HCT116 (cell line): Measurements from ENCODE around the gene RALGPS1. TPM values are rescaled to one million over a fixed set of nuclear protein-coding genes. Genes with fewer than 3 reads are reported as not detected.

Experiments used
- ATAC-seq: fragments of 200-7000 bp; cut with Tn5 transposase; 2 replicates; pipeline ENCODE4 v1.9.1; 2020; ENCODE audit warnings: mild to moderate bottlenecking, moderate library complexity
- BruUV-seq: library from RNA; stranded (reverse); fragments of 400-500 nt; replicated peaks from 2 replicates; lab custom pipeline; 2021; lab: Mats Ljungman, UMichigan
- CTCF ChIA-PET: fragments of 300-600 bp; sonication (Branson Sonifier 250); formaldehyde crosslinking; loops from one replicate; lab custom pipeline; 2021; ENCODE audit warnings: antibody characterized with exemption; lab: Charles Lee
- POLR2A ChIA-PET: fragments of 300-600, 350-600 bp; sonication (Branson Sonifier 250); formaldehyde crosslinking; loops from one replicate; lab custom pipeline; 2021; ENCODE audit warnings: antibody characterized with exemption; lab: Charles Lee
- RAD21 ChIA-PET, 2 experiments: fragments of 300-600 bp; sonication (Branson Sonifier 250); formaldehyde crosslinking; loops; one replicate each; lab custom pipeline; 2023; ENCODE audit warnings: low total read pairs in 2 of 2; ENCODE audit not compliant: uncharacterized antibody in 2 of 2, unreplicated experiment in 2 of 2, low non-redundant PET in 1 of 2; lab: Charles Lee
- DNase-seq: peaks from one replicate; pipeline ENCODE4 v3.0.0-alpha.2; 2010; ENCODE audit warnings: low read depth, low spot score
- H2AFZ ChIP-seq: fragments of 200-600 bp; shearing (Covaris generic), sonication (generic); 2 replicates; pipeline ENCODE4 v1.6.1; 2017; ENCODE audit warnings: low read depth, mixed run types, mixed read lengths, antibody characterized with exemption, low read length; ENCODE audit not compliant: poor library complexity, severe bottlenecking
- H3K27ac ChIP-seq: 2 replicates; pipeline ENCODE4 v1.5.1; 2012; ENCODE audit warnings: low read depth, low read length
- H3K27me3 ChIP-seq: fragments of 200-600 bp; sonication (generic); 2 replicates; pipeline ENCODE4 v1.6.1; 2016; ENCODE audit warnings: mixed run types, low read length, mixed read lengths; ENCODE audit not compliant: insufficient read depth
- H3K36me3 ChIP-seq, 2 experiments: fragments of 200-500 bp in 1 of 2; fragments of 200-600 bp in 1 of 2; sonication (Bioruptor generic) in 1 of 2; sonication (generic) in 1 of 2; 2 replicates each; pipeline versions ENCODE4 v1.5.1 to v1.6.1; 2014 to 2016; ENCODE audit warnings: low read length in 2 of 2, inconsistent platforms in 1 of 2, mixed read lengths in 1 of 2, mixed run types in 1 of 2; ENCODE audit not compliant: insufficient read depth in 2 of 2, control insufficient read depth in 1 of 2
- H3K4me1 ChIP-seq, 2 experiments: fragments of 200-600 bp in 1 of 2; sonication (generic) in 1 of 2; 2 replicates each; pipeline versions ENCODE4 v1.5.1 to v1.6.1; 2012 to 2017; ENCODE audit warnings: low read length in 2 of 2, inconsistent platforms in 1 of 2, mild to moderate bottlenecking in 1 of 2, mixed read lengths in 1 of 2, mixed run types in 1 of 2, moderate library complexity in 1 of 2; ENCODE audit not compliant: insufficient read depth in 2 of 2, control insufficient read depth in 1 of 2
- H3K4me2 ChIP-seq: fragments of 200-600 bp; sonication (generic); 2 replicates; pipeline ENCODE4 v1.6.1; 2017; ENCODE audit warnings: mixed run types, low read length, mixed read lengths
- H3K4me3 ChIP-seq, 2 experiments: fragments of 200-600 bp in 1 of 2; sonication (generic) in 1 of 2; replicated peaks in 1 of 2; 2 replicates each; pipeline ENCODE4 v1.5.1; 2011 to 2016; ENCODE audit warnings: low read length in 2 of 2, control low read depth in 1 of 2, low read depth in 1 of 2, mild to moderate bottlenecking in 1 of 2, mixed read lengths in 1 of 2, mixed run types in 1 of 2
- H3K79me2 ChIP-seq: fragments of 200-600 bp; sonication (generic); 2 replicates; pipeline ENCODE4 v1.6.1; 2017; ENCODE audit warnings: mild to moderate bottlenecking, mixed run types, low read length, moderate library complexity, mixed read lengths; ENCODE audit not compliant: insufficient read depth
- H3K9ac ChIP-seq: fragments of 200-600 bp; sonication (generic); 2 replicates; pipeline ENCODE4 v1.6.1; 2016; ENCODE audit warnings: low read length, mixed read lengths
- H3K9me2 ChIP-seq: fragments of 200-600 bp; sonication (generic), shearing (Covaris generic); 2 replicates; pipeline ENCODE4 v1.6.1; 2017; ENCODE audit warnings: mixed run types, mild to moderate bottlenecking, moderate library complexity; ENCODE audit not compliant: insufficient read depth
- H3K9me3 ChIP-seq, 2 experiments: fragments of 200-500 bp in 1 of 2; fragments of 200-600 bp in 1 of 2; sonication (Bioruptor generic) in 1 of 2; sonication (generic) in 1 of 2; 2 replicates each; pipeline ENCODE4 v1.6.1; 2014 to 2017; ENCODE audit warnings: low read length in 2 of 2, mixed read lengths in 2 of 2, inconsistent platforms in 1 of 2, low read depth in 1 of 2, mild to moderate bottlenecking in 1 of 2, mixed run types in 1 of 2, moderate library complexity in 1 of 2; ENCODE audit not compliant: control insufficient read depth in 1 of 2, insufficient read depth in 1 of 2
- H4K20me1 ChIP-seq: fragments of 200-600 bp; sonication (generic), shearing (Covaris generic); 2 replicates; pipeline ENCODE4 v1.6.1; 2017; ENCODE audit warnings: mixed run types, mild to moderate bottlenecking, moderate library complexity; ENCODE audit not compliant: insufficient read depth
- EGR1 ChIP-seq: IDR thresholded peaks from 2 replicates; pipeline ENCODE4 v1.6.1; 2012; ENCODE audit warnings: low read depth
- YY1 ChIP-seq: IDR thresholded peaks from 2 replicates; pipeline ENCODE4 v1.6.1; 2011; ENCODE audit warnings: low read length, low read depth, moderate library complexity, mild to moderate bottlenecking; ENCODE audit not compliant: insufficient replicate concordance; ENCODE audit errors: extremely low read depth
- ZNF274 ChIP-seq: fragments of 200-500 bp; sonication (Bioruptor generic); IDR thresholded peaks from 2 replicates; pipeline ENCODE4 v1.6.1; 2014; ENCODE audit warnings: mild to moderate bottlenecking, low read depth, low read length, inconsistent platforms
- intact Hi-C: fragments of 100-400 bp; cut with micrococcal nuclease; formaldehyde crosslinking; loops from 2 replicates; pipeline ENCODE4 v1.10.0; 2022
- total RNA-seq: library from RNA; stranded (reverse); gene quantifications from one replicate; pipeline ENCODE4 v1.2.1, GENCODE V29; 2021; ENCODE audit not compliant: unreplicated experiment
- TF ChIP-seq, protein P1 (sequence below): IDR thresholded peaks from 2 replicates; pipeline ENCODE4 v1.6.1; 2012
- TF ChIP-seq, protein P2 (sequence below), 3 experiments: fragments of 200-600 bp in 1 of 3; sonication (generic) in 1 of 3; IDR thresholded peaks in 2 of 3; conservative IDR thresholded peaks in 1 of 3; 2 replicates each; pipeline ENCODE4 v1.5.1; 2012 to 2017; ENCODE audit warnings: low read depth in 2 of 3, low read length in 2 of 3, antibody characterized with exemption in 1 of 3, borderline replicate concordance in 1 of 3, control low read depth in 1 of 3, mild to moderate bottlenecking in 1 of 3, mixed read lengths in 1 of 3, mixed run types in 1 of 3, moderate library complexity in 1 of 3; ENCODE audit not compliant: insufficient read depth in 1 of 3
- TF ChIP-seq, protein P3 (sequence below): IDR thresholded peaks from 2 replicates; pipeline ENCODE4 v1.6.1; 2012

The RALGPS1 gene
- total RNA-seq, 1 experiment from 2014 or later: 7.6 TPM

DNA sequence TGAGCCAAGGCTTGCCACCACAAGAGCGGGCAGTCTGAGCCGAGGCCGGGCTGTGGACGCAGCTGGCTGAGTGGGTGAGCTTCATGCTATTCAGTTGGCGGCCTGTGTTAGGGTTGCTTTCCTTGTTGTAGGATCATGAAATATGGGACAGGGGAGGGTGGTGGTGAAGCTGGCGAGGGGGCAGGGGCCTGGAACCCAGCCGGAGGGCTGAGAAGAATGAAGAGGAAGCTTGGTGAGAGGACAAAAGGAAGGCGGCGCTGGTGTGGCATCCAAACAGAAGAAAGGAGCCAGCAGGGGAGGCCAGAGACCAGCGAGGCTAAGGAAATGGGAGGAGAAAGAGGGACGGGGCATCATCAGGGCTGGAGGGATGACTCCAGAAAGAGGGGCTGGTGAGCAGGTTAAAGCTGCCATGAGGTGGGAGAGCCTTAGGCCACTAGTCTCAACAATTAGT, 18.3 kb downstream of the RALGPS1 start:
- Histone ChIP-seq H4K20me1 (no peaks in the 10 kb centered on the region), H3K27ac (no peak overlapping the region), H3K4me2 (no peak overlapping the region), H3K27me3 (no peaks in the 10 kb centered on the region), H3K79me2 (no peaks in the 10 kb centered on the region), H3K9me3 (no peaks in the 10 kb centered on the region), H2AFZ (no peak overlapping the region), H3K4me1 (no peaks in the 10 kb centered on the region), H3K36me3 (no peaks in the 10 kb centered on the region), H3K9me2 (no peaks in the 10 kb centered on the region), H3K4me3 (no peak overlapping the region), H3K9ac (no peak overlapping the region)
- ChIA-PET RAD21 (no interaction called here), CTCF (interaction anchor here (1.0 kb wide), 1 partner anchor 9 kb away, joined by 3 read pairs; no protein-coding TSS in a partner anchor), POLR2A (no interaction called here)
- intact Hi-C loops: no loop called here
- no peak for ATAC-seq
- DNase-seq: no peak
- BruUV-seq: no TSS peak
- TF ChIP-seq, protein P1, sequence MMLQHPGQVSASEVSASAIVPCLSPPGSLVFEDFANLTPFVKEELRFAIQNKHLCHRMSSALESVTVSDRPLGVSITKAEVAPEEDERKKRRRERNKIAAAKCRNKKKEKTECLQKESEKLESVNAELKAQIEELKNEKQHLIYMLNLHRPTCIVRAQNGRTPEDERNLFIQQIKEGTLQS: no peak
- TF ChIP-seq ZNF274: no peak
- TF ChIP-seq YY1: no peak
- TF ChIP-seq, protein P2, sequence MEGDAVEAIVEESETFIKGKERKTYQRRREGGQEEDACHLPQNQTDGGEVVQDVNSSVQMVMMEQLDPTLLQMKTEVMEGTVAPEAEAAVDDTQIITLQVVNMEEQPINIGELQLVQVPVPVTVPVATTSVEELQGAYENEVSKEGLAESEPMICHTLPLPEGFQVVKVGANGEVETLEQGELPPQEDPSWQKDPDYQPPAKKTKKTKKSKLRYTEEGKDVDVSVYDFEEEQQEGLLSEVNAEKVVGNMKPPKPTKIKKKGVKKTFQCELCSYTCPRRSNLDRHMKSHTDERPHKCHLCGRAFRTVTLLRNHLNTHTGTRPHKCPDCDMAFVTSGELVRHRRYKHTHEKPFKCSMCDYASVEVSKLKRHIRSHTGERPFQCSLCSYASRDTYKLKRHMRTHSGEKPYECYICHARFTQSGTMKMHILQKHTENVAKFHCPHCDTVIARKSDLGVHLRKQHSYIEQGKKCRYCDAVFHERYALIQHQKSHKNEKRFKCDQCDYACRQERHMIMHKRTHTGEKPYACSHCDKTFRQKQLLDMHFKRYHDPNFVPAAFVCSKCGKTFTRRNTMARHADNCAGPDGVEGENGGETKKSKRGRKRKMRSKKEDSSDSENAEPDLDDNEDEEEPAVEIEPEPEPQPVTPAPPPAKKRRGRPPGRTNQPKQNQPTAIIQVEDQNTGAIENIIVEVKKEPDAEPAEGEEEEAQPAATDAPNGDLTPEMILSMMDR (IDR thresholded peaks at IDR 0.05 in 2 of 3, conservative IDR thresholded peaks at IDR 0.05 in 1 of 3; ENCODE audit: borderline replicate concordance in 1 of 3, insufficient read depth in 1 of 3, low read depth in 2 of 3, low read length in 2 of 3): no peak
- TF ChIP-seq EGR1: no peak
- TF ChIP-seq, protein P3, sequence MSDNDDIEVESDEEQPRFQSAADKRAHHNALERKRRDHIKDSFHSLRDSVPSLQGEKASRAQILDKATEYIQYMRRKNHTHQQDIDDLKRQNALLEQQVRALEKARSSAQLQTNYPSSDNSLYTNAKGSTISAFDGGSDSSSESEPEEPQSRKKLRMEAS: no peak
